ENCODE measurements around the gene MGMT.

The MGMT gene

GRCh38 chr10:129815898-129816655 lies 349.0 kb downstream of the MGMT start:
- no peak for DNase-seq

- DNase-seq = no peak
Observed at GRCh38 chr10:129816656-129817045, 349.6 kb downstream of the MGMT start.

Data from NCI-H2081 (cell line).